Caco-2 (cell line): Measurements from ENCODE around the gene VTN. TPM values are rescaled to one million over a fixed set of nuclear protein-coding genes. Genes with fewer than 3 reads are reported as not detected.

Experiments used
- BruUV-seq: library from RNA; stranded (reverse); fragments of 400-500 nt; replicated peaks from 2 replicates; lab custom pipeline; 2021; lab: Mats Ljungman, UMichigan
- CTCF ChIA-PET: fragments of 300-600 bp; sonication (Branson Sonifier 250); formaldehyde crosslinking; loops from one replicate; lab custom pipeline; 2022; ENCODE audit warnings: antibody characterized with exemption; lab: Charles Lee
- POLR2A ChIA-PET: fragments of 300-600 bp; sonication (Branson Sonifier 250); formaldehyde crosslinking; loops from one replicate; lab custom pipeline; 2022; ENCODE audit warnings: antibody characterized with exemption; lab: Charles Lee
- DNase-seq, 2 experiments: peaks; one replicate each; pipeline versions ENCODE4 v3.0.0 to v3.0.0-alpha.2; 2020 to 2022
- H3K27me3 ChIP-seq: replicated peaks from 2 replicates; pipeline ENCODE4 v1.6.0; 2011; ENCODE audit warnings: low read length; ENCODE audit not compliant: control insufficient read depth, insufficient read depth
- H3K36me3 ChIP-seq: 2 replicates; pipeline ENCODE4 v1.5.1; 2011; ENCODE audit warnings: low read length; ENCODE audit not compliant: control insufficient read depth, insufficient read depth
- H3K4me1 ChIP-seq: fragments of 250-450 bp; sonication (Bioruptor Pico); 2 replicates; pipeline ENCODE4 v1.5.1; 2020; ENCODE audit warnings: mild to moderate bottlenecking
- H3K4me3 ChIP-seq: 2 replicates; pipeline ENCODE4 v1.5.1; 2011; ENCODE audit warnings: low read depth, mild to moderate bottlenecking, control low read depth, low read length
- H3K9me3 ChIP-seq: fragments of 250-450 bp; sonication (Bioruptor Pico); 2 replicates; pipeline ENCODE4 v1.5.1; 2020; ENCODE audit warnings: mild to moderate bottlenecking, moderate library complexity
- H3K27ac Mint-ChIP-seq: one replicate; pipeline ENCODE4 v1.8.0; 2022; ENCODE audit warnings: mixed read lengths; ENCODE audit not compliant: unreplicated experiment
- H3K27me3 Mint-ChIP-seq: one replicate; pipeline ENCODE4 v1.8.0; 2022; ENCODE audit warnings: mixed read lengths; ENCODE audit not compliant: insufficient read depth, unreplicated experiment
- H3K36me3 Mint-ChIP-seq: one replicate; pipeline ENCODE4 v1.8.0; 2022; ENCODE audit warnings: mild to moderate bottlenecking, mixed read lengths; ENCODE audit not compliant: insufficient read depth, unreplicated experiment
- H3K4me1 Mint-ChIP-seq: one replicate; pipeline ENCODE4 v1.8.0; 2022; ENCODE audit warnings: low read depth, mixed read lengths; ENCODE audit not compliant: unreplicated experiment
- H3K4me3 Mint-ChIP-seq: one replicate; pipeline ENCODE4 v1.8.0; 2022; ENCODE audit warnings: mild to moderate bottlenecking, moderate library complexity, mixed read lengths; ENCODE audit not compliant: unreplicated experiment
- H3K9me3 Mint-ChIP-seq: one replicate; pipeline ENCODE4 v1.8.0; 2022; ENCODE audit warnings: mixed read lengths; ENCODE audit not compliant: unreplicated experiment
- CTCF ChIP-seq, 2 experiments: fragments of 200-600 bp in 1 of 2; IDR thresholded peaks; 1 replicate in 1 of 2; 2 replicates in 1 of 2; pipeline versions ENCODE4 v1.5.1 to v1.8.0; 2011 to 2022; ENCODE audit warnings: antibody characterized with exemption in 1 of 2, control low read depth in 1 of 2, inconsistent platforms in 1 of 2, low read depth in 1 of 2, low read length in 1 of 2, mild to moderate bottlenecking in 1 of 2, moderate library complexity in 1 of 2; ENCODE audit not compliant: insufficient read depth in 1 of 2, severe bottlenecking in 1 of 2, unreplicated experiment in 1 of 2
- intact Hi-C: fragments of 100-400 bp; cut with micrococcal nuclease; formaldehyde crosslinking; loops from one replicate; pipeline ENCODE4 v1.10.0; 2022; ENCODE audit not compliant: unreplicated experiment
- total RNA-seq: library from RNA; stranded (reverse); gene quantifications from 2 replicates; pipeline ENCODE4 v1.2.3, GENCODE V29; 2022

The VTN gene
- total RNA-seq, 1 experiment from 2014 or later, result 273 TPM

DNA sequence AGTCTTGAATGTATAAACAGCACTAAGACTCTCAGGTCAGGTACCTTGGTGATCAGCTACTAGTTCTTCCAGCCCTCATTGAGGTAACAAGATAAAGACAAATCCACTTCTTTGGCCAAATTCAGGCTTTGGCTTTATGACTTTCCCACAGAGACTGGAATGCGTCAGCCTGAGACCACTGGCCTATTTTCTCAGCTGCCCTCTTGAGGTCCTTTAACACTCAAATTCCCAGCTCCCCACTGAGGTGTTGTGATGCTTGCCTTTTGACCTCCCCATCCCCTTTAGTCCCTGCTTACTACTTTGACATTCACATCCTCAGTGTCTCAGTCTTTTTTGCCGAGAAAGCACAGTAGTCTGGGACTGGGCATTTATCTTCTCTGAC is 23.9 kb downstream of the VTN start:
- H3K27me3 ChIP-seq, result no peaks in the 10 kb centered on the region
- H3K36me3 ChIP-seq, result peaks cover 29% of the 10 kb centered on the region
- POLR2A ChIA-PET, result interaction anchor here (1.1 to 3.3 kb wide), 5 partner anchors 10 to 282 kb away, joined by 3 to 42 read pairs (median 10); partner anchors contain the start of genes IFT20, POLDIP2, TNFAIP1 and VTN
- no peak for TF ChIP-seq CTCF (IDR thresholded peaks at IDR 0.05; ENCODE audit: insufficient read depth in 1 of 2, low read depth in 1 of 2, low read length in 1 of 2, severe bottlenecking in 1 of 2, unreplicated experiment in 1 of 2)
- Mint-ChIP-seq H3K9me3 (no peaks in the 10 kb centered on the region), H3K36me3 (peaks cover 91% of the 10 kb centered on the region), H3K27ac (peak overlapping the region; percentile 1), H3K4me1 (peaks cover 8% of the 10 kb centered on the region), H3K4me3 (no peak overlapping the region), H3K27me3 (no peaks in the 10 kb centered on the region)
- peaks cover 22% of the 10 kb centered on the region for H3K4me1 ChIP-seq
- CTCF ChIA-PET, result interaction anchor here (0.9 to 2.4 kb wide), 6 partner anchors 10 to 113 kb away, joined by 3 to 13 read pairs (median 5); partner anchors contain the start of genes IFT20, POLDIP2, TNFAIP1 and VTN
- intact Hi-C loops, result no loop called here
- H3K9me3 ChIP-seq, result no peaks in the 10 kb centered on the region
- no peak for DNase-seq
- BruUV-seq, result no TSS peak
- no peak overlapping the region for H3K4me3 ChIP-seq

GRCh38 chr17:28345419-28346198 is 24.5 kb downstream of the VTN start:
- POLR2A ChIA-PET, result interaction anchor here (1.1 to 3.3 kb wide), 5 partner anchors 10 to 282 kb away, joined by 3 to 42 read pairs (median 10); partner anchors contain the start of genes IFT20, POLDIP2, TNFAIP1 and VTN
- no peaks in the 10 kb centered on the region for H3K9me3 Mint-ChIP-seq
- intact Hi-C loops, result no loop called here
- H3K36me3 Mint-ChIP-seq, result peaks cover 91% of the 10 kb centered on the region
- Histone ChIP-seq H3K9me3 (no peaks in the 10 kb centered on the region), H3K4me1 (peaks cover 22% of the 10 kb centered on the region), H3K36me3 (peaks cover 27% of the 10 kb centered on the region), H3K4me3 (no peak overlapping the region), H3K27me3 (no peaks in the 10 kb centered on the region)
- no peak for DNase-seq
- TSS peak; percentile 2 for BruUV-seq
- H3K4me1 Mint-ChIP-seq, result peaks cover 8% of the 10 kb centered on the region
- no peaks in the 10 kb centered on the region for H3K27me3 Mint-ChIP-seq
- H3K27ac Mint-ChIP-seq, result peak overlapping the region; percentile 1
- H3K4me3 Mint-ChIP-seq, result no peak overlapping the region
- TF ChIP-seq CTCF (IDR thresholded peaks at IDR 0.05; ENCODE audit: insufficient read depth in 1 of 2, low read depth in 1 of 2, low read length in 1 of 2, severe bottlenecking in 1 of 2, unreplicated experiment in 1 of 2), result no peak
- CTCF ChIA-PET, result interaction anchor here (0.9 to 2.0 kb wide), 5 partner anchors 10 to 112 kb away, joined by 3 to 13 read pairs (median 3); partner anchors contain the start of genes IFT20, POLDIP2, TNFAIP1 and VTN

DNA sequence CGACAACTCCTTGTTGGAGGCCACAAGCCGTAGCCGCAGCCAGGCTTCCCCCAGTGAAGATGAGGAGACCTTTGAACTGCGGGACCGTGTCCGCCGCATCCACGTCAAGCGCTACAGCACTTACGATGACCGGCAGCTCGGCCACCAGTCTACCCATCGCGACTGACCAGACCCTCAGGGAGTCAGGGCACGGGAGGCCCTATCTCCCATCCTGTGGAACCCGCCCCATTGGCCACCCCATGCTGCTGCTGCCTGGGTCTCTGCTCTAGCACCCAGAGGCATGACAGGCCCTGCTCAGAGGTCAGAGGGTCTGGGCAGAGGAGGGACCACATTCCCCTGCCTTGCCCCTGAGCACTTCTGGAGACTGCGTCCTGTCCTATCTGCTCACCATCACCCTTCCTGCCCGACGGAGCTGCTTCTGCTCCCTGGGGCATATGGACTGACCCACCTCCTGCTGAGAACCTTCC is 25.6 kb downstream of the VTN start:
- Mint-ChIP-seq H3K27ac (no peak overlapping the region), H3K9me3 (no peaks in the 10 kb centered on the region), H3K4me3 (no peak overlapping the region), H3K27me3 (no peaks in the 10 kb centered on the region), H3K36me3 (peaks cover 91% of the 10 kb centered on the region), H3K4me1 (peaks cover 8% of the 10 kb centered on the region)
- Histone ChIP-seq H3K4me1 (peaks cover 22% of the 10 kb centered on the region), H3K36me3 (peaks cover 27% of the 10 kb centered on the region), H3K9me3 (no peaks in the 10 kb centered on the region), H3K4me3 (no peak overlapping the region), H3K27me3 (no peaks in the 10 kb centered on the region)
- peak in 1 of 2 experiments; percentile 52 for DNase-seq
- no TSS peak for BruUV-seq
- intact Hi-C loops, result no loop called here
- TF ChIP-seq CTCF (IDR thresholded peaks at IDR 0.05; ENCODE audit: insufficient read depth in 1 of 2, low read depth in 1 of 2, low read length in 1 of 2, severe bottlenecking in 1 of 2, unreplicated experiment in 1 of 2), result no peak
- CTCF ChIA-PET, result interaction anchor here (1.0 to 1.6 kb wide), 5 partner anchors 9 to 72 kb away, joined by 3 to 5 read pairs (median 3); partner anchors contain the start of genes IFT20, POLDIP2, TNFAIP1 and VTN
- POLR2A ChIA-PET, result interaction anchor here (0.9 to 1.3 kb wide), 2 partner anchors 9 to 13 kb away, joined by 5 to 11 read pairs; partner anchors contain the start of genes IFT20, POLDIP2 and TNFAIP1
